ENCODE data around the gene ZNF273.
"Not testable (repeated sequence)": the region's sequence is repeated elsewhere in the genome, so short reads cannot be mapped to it uniquely, and the experiment has no call there.

Gene ZNF273

DNA sequence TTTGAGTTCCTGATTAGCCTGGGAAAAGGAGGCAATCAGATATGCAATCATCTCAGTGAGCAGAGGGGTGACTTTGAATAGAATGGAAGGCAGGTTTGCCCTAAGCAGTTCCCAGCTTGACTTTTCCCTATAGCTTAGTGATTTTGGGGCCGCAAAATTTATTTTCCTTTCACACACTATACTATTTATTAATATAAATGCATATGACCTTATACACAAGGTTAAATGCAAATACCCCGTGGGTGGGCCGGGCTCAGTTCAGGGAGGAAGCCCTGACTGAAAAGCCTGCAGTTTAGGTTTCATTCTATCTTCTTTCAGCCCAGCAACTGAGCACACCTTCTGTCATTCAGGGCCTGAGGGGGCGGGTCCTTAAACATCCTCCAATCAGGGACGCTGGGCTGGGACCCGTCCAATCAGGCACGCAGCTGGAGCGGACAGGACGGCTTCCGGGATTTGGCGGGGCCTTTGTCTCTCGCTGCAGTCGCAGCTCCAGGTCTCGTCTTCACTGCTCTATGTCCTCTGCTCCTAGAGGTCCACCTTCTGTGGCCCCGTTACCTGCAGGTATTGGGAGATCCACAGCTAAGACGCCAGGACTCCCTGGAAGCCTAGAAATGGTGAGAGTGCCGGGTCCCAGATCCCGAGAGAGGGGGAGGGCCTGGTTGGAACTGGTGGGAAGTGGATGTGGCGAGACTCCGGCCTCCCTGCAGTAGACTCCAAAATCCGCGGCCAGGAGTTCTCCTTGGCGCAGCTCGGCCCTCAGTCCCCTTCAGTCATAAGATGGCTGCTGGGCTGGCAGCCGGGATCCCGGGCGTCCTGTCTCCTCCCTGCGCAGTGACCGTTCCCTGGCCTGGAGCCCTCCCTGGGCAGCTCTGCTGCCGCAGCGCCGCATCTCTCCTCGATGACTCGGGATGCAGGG, at the start of gene ZNF273:
Gene ZNF273 (plus strand): TSS at position 468 of the 916 bp plus-strand sequence. CDS start 45 bp downstream, at position 513.
- CTCF ChIA-PET = interaction anchor here (0.6 kb wide), 1 partner anchor 670 kb away, joined by 4 read pairs; no protein-coding TSS in a partner anchor
- POLR2A ChIA-PET (ENCODE audit: low non-redundant PET) = interaction anchor here (0.6 kb wide), 2 partner anchors 57 to 1177 kb away, joined by 3 to 4 read pairs; no protein-coding TSS in a partner anchor

DNA sequence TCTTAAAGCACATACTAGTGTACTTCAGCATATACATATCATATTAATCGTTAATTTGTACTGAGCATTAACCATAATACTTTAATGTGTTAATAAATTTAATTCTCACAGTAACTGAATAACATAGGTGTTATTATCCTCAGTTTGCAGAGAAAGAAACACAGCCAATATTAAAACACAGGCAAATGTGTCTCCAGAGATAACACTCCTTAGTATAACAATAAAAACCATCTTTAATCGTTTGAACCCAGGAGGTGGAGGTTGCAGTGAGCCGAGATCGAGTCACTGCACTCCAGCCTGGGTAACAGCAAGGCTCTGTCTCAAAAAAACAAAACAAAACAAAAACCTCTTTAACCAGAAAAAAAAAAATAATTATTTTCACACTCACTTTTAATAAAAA, 49.4 kb upstream of the ZNF273 start:
- ChIA-PET POLR2A (ENCODE audit: low non-redundant PET) (interaction anchor here (0.6 kb wide), 1 partner anchor 65 kb away, joined by 4 read pairs; no protein-coding TSS in a partner anchor), CTCF (no interaction called here)
- TF ChIP-seq CTCF (conservative IDR thresholded peaks at IDR 0.05; ENCODE audit: low read depth) = no peak
- no peak for DNase-seq (ENCODE audit: low spot score)
- no peak overlapping the region for H3K27ac ChIP-seq

More for the DNA sequence above, at the start of gene ZNF273:
- H3K27ac ChIP-seq = peak within 1 kb of the TSS; percentile 93
- peak; percentile 90 for DNase-seq (ENCODE audit: low spot score)
- no peak for TF ChIP-seq CTCF (conservative IDR thresholded peaks at IDR 0.05; ENCODE audit: low read depth)

DNA sequence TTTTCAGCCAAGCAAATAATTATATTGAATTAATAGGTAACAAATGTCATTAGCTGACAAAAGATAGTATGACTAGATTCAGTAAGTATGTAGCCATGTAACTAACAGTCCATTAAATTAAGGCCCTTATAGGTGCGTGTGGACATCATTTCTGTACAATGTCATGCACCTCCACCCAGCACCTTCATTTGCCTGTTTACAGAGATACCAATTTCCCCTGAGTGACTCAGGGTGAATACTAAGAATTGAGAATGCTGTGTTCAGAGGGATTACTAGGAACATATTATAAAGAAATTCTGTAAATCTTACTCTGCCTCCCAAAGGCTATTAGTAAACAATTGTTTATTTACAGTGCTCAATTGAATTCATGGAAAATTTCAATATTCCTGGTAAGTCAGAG, 48.1 kb upstream of the ZNF273 start:
- DNase-seq (ENCODE audit: low spot score) = no peak
- CTCF ChIA-PET = no interaction called here
- TF ChIP-seq CTCF (conservative IDR thresholded peaks at IDR 0.05; ENCODE audit: low read depth) = no peak
- POLR2A ChIA-PET (ENCODE audit: low non-redundant PET) = no interaction called here
- no peak overlapping the region for H3K27ac ChIP-seq

DNA sequence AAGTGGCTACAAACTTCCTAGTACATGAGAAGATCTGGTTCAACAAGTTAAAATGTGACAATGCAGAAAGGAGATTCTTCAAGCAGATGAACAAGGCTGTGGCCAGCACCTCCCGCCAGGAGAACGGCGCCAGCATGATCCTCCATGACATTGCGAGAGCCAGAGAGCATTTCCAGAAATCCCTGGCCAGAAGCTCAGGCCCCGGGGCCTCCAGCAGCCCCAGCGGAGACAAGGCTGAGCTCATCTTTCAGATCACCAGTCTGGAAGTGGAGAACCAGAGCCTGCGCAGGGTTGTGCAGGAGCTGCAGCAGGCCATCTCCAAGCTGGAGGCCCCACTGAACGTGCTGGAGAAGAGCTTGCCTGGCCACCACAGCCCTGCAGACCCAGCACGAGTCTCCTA, 40.1 kb upstream of the ZNF273 start:
- no peak for TF ChIP-seq CTCF (conservative IDR thresholded peaks at IDR 0.05; ENCODE audit: low read depth)
- ChIA-PET POLR2A (ENCODE audit: low non-redundant PET) (no interaction called here), CTCF (no interaction called here)
- DNase-seq (ENCODE audit: low spot score) = no peak
- no peak overlapping the region for H3K27ac ChIP-seq

DNA sequence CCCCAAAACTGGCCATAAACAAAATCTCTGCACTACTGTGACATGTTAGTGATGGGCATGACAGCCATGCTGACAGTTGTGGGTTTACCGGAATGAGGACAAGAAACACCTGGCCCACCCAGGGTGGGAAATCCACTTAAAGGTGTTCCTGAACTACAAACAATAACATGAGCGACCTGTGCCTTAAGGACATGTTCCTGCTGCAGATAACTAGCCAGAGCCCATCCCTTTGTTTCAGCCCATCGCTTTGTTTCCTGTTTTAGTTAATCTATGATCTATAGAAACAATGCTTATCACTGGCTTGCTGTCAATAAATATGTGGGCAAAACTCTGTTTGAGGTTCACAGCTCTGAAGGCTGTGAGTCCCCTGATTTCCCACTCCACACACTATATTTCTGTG, 39.5 kb upstream of the ZNF273 start:
- H3K27ac ChIP-seq; POLR2A ChIA-PET (ENCODE audit: low non-redundant PET): not testable (repeated sequence)

DNA sequence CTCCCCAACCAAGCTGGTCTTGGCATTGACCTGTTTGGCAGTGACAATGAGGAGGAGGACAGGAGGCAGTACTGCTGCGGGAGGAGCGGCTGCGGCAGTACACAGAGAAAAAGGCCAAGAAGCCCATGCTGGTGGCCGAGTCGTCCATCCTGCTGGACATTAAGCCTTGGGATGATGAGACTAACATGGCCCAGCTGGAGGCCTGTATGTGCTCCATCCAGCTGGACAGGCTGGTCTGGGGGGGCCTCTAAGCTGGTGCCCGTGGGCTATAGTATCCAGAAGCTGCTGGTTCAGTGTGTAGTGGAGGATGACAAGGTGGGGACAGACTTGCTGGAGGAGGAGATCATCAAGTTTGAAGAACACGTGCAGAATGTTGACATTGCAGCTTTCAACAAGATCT, 39.1 kb upstream of the ZNF273 start:
- DNase-seq (ENCODE audit: low spot score) = no peak
- ChIA-PET POLR2A (ENCODE audit: low non-redundant PET) (no interaction called here), CTCF (no interaction called here)
- no peak overlapping the region for H3K27ac ChIP-seq
- TF ChIP-seq CTCF (conservative IDR thresholded peaks at IDR 0.05; ENCODE audit: low read depth) = no peak

More for the DNA sequence above, 39.5 kb upstream of the ZNF273 start:
- DNase-seq (ENCODE audit: low spot score); CTCF ChIA-PET: not testable (repeated sequence)

GRCh38 chr7:64867863-64868440, 35.1 kb upstream of the ZNF273 start:
- CTCF ChIA-PET = no interaction called here
- no peak overlapping the region for H3K27ac ChIP-seq
- no peak for DNase-seq (ENCODE audit: low spot score)

More at GRCh38 chr7:64867863-64868440, 35.1 kb upstream of the ZNF273 start:
- TF ChIP-seq CTCF (conservative IDR thresholded peaks at IDR 0.05; ENCODE audit: low read depth) = no peak
- POLR2A ChIA-PET (ENCODE audit: low non-redundant PET) = no interaction called here

Data from RWPE1 (cell line).